NCI-H2196 (cell line): Measurements from ENCODE around the gene INO80C.
"Not testable (repeated sequence)": the region's sequence is repeated elsewhere in the genome, so short reads cannot be mapped to it uniquely, and the experiment has no call there.

Experiments
- DNase-seq: peaks from one replicate; lab custom pipeline; 2025; ENCODE audit not compliant: unreplicated experiment; lab: John Stamatoyannopoulos, UW

The INO80C gene

GRCh38 chr18:35463827-35464226, 33.9 kb downstream of the INO80C start:
- no peak for DNase-seq

GRCh38 chr18:35463050-35463449, 34.7 kb downstream of the INO80C start:
- DNase-seq = no peak

GRCh38 chr18:35460736-35461161, 37.0 kb downstream of the INO80C start:
- DNase-seq = no peak

- DNase-seq = no peak
Observed at GRCh38 chr18:35459997-35460396, 37.8 kb downstream of the INO80C start.

- DNase-seq = no peak
Observed at GRCh38 chr18:35458677-35459441, 38.9 kb downstream of the INO80C start.

GRCh38 chr18:35458271-35458670, 39.5 kb downstream of the INO80C start:
- no peak for DNase-seq

- no peak for DNase-seq
Observed at GRCh38 chr18:35457140-35457704, 40.5 kb downstream of the INO80C start.

- no peak for DNase-seq
Observed at GRCh38 chr18:35455926-35456763, 41.6 kb downstream of the INO80C start.

- no peak for DNase-seq
Observed at GRCh38 chr18:35454803-35455202, 43.0 kb downstream of the INO80C start.

GRCh38 chr18:35453065-35453464, 44.7 kb downstream of the INO80C start:
- DNase-seq = not testable (repeated sequence)

- DNase-seq = no peak
Observed at GRCh38 chr18:35451916-35452315, 45.8 kb downstream of the INO80C start.

GRCh38 chr18:35451032-35451431, 46.7 kb downstream of the INO80C start:
- no peak for DNase-seq

- DNase-seq = no peak
Observed at GRCh38 chr18:35444636-35445035, 53.1 kb downstream of the INO80C start.

- no peak for DNase-seq
Observed at GRCh38 chr18:35443847-35444246, 53.9 kb downstream of the INO80C start.

GRCh38 chr18:35443434-35443833, 54.3 kb downstream of the INO80C start:
- DNase-seq = no peak

- DNase-seq = no peak
Observed at GRCh38 chr18:35442701-35443100, 55.1 kb downstream of the INO80C start.

- no peak for DNase-seq
Observed at GRCh38 chr18:35441857-35442595, 55.7 kb downstream of the INO80C start.

GRCh38 chr18:35438480-35439234, 59.1 kb downstream of the INO80C start:
- DNase-seq = no peak

GRCh38 chr18:35437836-35438235, 59.9 kb downstream of the INO80C start:
- DNase-seq = no peak

- DNase-seq = no peak
Observed at GRCh38 chr18:35436076-35436649, 61.6 kb downstream of the INO80C start.
